Stimulated activated CD4-positive, alpha-beta T cell treated with anti-CD3 and anti-CD28 coated beads, Interleukin-15, amount 100 ng/mL, for 1 hour (primary cell): ENCODE data around the gene LUZP1.

Experiments used
- DNase-seq, 2 donors: peaks; one replicate each; pipeline ENCODE4 v3.0.0-alpha.2; 2020; ENCODE audit warnings: low read depth in 1 of 2, low spot score in 1 of 2

LUZP1 gene

GRCh38 chr1:23088027-23088426, 80.6 kb downstream of the LUZP1 start:
- no peak for DNase-seq

GRCh38 chr1:23085696-23086095, 83.0 kb downstream of the LUZP1 start:
- DNase-seq = no peak

GRCh38 chr1:23084880-23085279, 83.8 kb downstream of the LUZP1 start:
- DNase-seq = no peak

- DNase-seq = no peak
Observed at GRCh38 chr1:23083714-23084480, 84.8 kb downstream of the LUZP1 start.

GRCh38 chr1:23081376-23081775, 87.3 kb downstream of the LUZP1 start:
- DNase-seq = no peak

GRCh38 chr1:23080885-23081284, 87.8 kb downstream of the LUZP1 start:
- DNase-seq = no peak

GRCh38 chr1:23079025-23079424, 89.6 kb downstream of the LUZP1 start:
- DNase-seq = no peak

GRCh38 chr1:23074012-23074411, 94.6 kb downstream of the LUZP1 start:
- DNase-seq = no peak

GRCh38 chr1:23069675-23070074, 99.0 kb downstream of the LUZP1 start:
- DNase-seq = no peak

- DNase-seq = no peak
Observed at GRCh38 chr1:23069149-23069548, 99.5 kb downstream of the LUZP1 start.

- no peak for DNase-seq
Observed at GRCh38 chr1:23066075-23066474, 102.6 kb downstream of the LUZP1 start.

- no peak for DNase-seq
Observed at GRCh38 chr1:23065385-23065784, 103.3 kb downstream of the LUZP1 start.

- no peak for DNase-seq
Observed at GRCh38 chr1:23062271-23062670, 106.4 kb downstream of the LUZP1 start.

- no peak for DNase-seq
Observed at GRCh38 chr1:23057301-23057700, 111.4 kb downstream of the LUZP1 start.

- no peak for DNase-seq
Observed at GRCh38 chr1:23051290-23051909, 117.3 kb downstream of the LUZP1 start.

GRCh38 chr1:23050201-23050600, 118.5 kb downstream of the LUZP1 start:
- DNase-seq = no peak

- no peak for DNase-seq
Observed at GRCh38 chr1:23044035-23044434, 124.6 kb downstream of the LUZP1 start.

GRCh38 chr1:23040509-23040908, 128.1 kb downstream of the LUZP1 start:
- DNase-seq = no peak

GRCh38 chr1:23039308-23039826, 129.3 kb downstream of the LUZP1 start:
- DNase-seq = no peak

- no peak for DNase-seq
Observed at GRCh38 chr1:23037081-23037740, 131.4 kb downstream of the LUZP1 start.

GRCh38 chr1:23035823-23036452, 132.7 kb downstream of the LUZP1 start:
- no peak for DNase-seq
